CD14-positive monocyte (primary cell): ENCODE results near the gene CNTN5. TPM values are rescaled to one million over a fixed set of nuclear protein-coding genes. Genes with fewer than 3 reads are reported as not detected.

Source experiments
- DNase-seq, 3 donors: peaks; one replicate each; pipeline ENCODE4 v3.0.0-alpha.2; 2011 to 2022
- H2AFZ ChIP-seq: 2 replicates; pipeline ENCODE4 v1.6.0; 2012; ENCODE audit warnings: mild to moderate bottlenecking, low read depth, low read length, inconsistent platforms; ENCODE audit not compliant: insufficient read depth, poor library complexity, severe bottlenecking
- H3K27ac ChIP-seq, 2 donors: 1 replicate in 1 of 2; 2 replicates in 1 of 2; pipeline ENCODE4 v1.5.1; 2012 to 2013; ENCODE audit warnings: low read length in 2 of 2, control low read depth in 1 of 2, inconsistent platforms in 1 of 2, low read depth in 1 of 2, mild to moderate bottlenecking in 1 of 2
- H3K27me3 ChIP-seq, 2 donors: one replicate each; pipeline versions ENCODE4 v1.6.0 to v1.6.1; 2011 to 2013; ENCODE audit warnings: low read length in 2 of 2; ENCODE audit not compliant: control insufficient read depth in 2 of 2, insufficient read depth in 2 of 2
- H3K36me3 ChIP-seq, 2 donors: replicated peaks in 1 of 2; 1 replicate in 1 of 2; 2 replicates in 1 of 2; pipeline versions ENCODE4 v1.5.1 to v1.6.1; 2012 to 2013; ENCODE audit warnings: low read length in 2 of 2, control low read depth in 1 of 2, inconsistent platforms in 1 of 2, mild to moderate bottlenecking in 1 of 2; ENCODE audit not compliant: insufficient read depth in 2 of 2, control insufficient read depth in 1 of 2
- H3K4me1 ChIP-seq, 2 donors: 1 replicate in 1 of 2; 2 replicates in 1 of 2; pipeline versions ENCODE4 v1.5.1 to v1.6.1; 2012 to 2013; ENCODE audit warnings: low read length in 2 of 2, control low read depth in 1 of 2, inconsistent platforms in 1 of 2, mild to moderate bottlenecking in 1 of 2, moderate library complexity in 1 of 2; ENCODE audit not compliant: insufficient read depth in 2 of 2, control insufficient read depth in 1 of 2
- H3K4me2 ChIP-seq: replicated peaks from 2 replicates; pipeline ENCODE3; 2012; ENCODE audit warnings: low read length, moderate library complexity, mild to moderate bottlenecking; ENCODE audit not compliant: poor library complexity, severe bottlenecking; ENCODE audit errors: extremely low read depth
- H3K4me3 ChIP-seq, 3 experiments: fragments of 200-600 bp in 1 of 3; sonication (generic) in 1 of 3; replicated peaks in 1 of 3; 1 replicate in 2 of 3; 2 replicates in 1 of 3; pipeline ENCODE4 v1.5.1; 2011 to 2013; ENCODE audit warnings: low read length in 3 of 3, mild to moderate bottlenecking in 3 of 3, control low read depth in 2 of 3, low read depth in 2 of 3, inconsistent platforms in 1 of 3, moderate library complexity in 1 of 3
- H3K79me2 ChIP-seq: 2 replicates; pipeline ENCODE4 v1.6.0; 2012; ENCODE audit warnings: mild to moderate bottlenecking, control low read depth, inconsistent platforms, low read length, moderate library complexity; ENCODE audit not compliant: insufficient read depth
- H3K9ac ChIP-seq: 2 replicates; pipeline ENCODE4 v1.6.0; 2017; ENCODE audit warnings: low read length, mild to moderate bottlenecking; ENCODE audit not compliant: insufficient read depth, poor library complexity, severe bottlenecking
- H3K9me3 ChIP-seq, 2 donors: replicated peaks in 1 of 2; 1 replicate in 1 of 2; 2 replicates in 1 of 2; pipeline versions ENCODE4 v1.5.1 to v1.6.1; 2012 to 2013; ENCODE audit warnings: low read length in 2 of 2, control low read depth in 1 of 2; ENCODE audit not compliant: control insufficient read depth in 1 of 2, insufficient read depth in 1 of 2
- H4K20me1 ChIP-seq: 2 replicates; pipeline ENCODE4 v1.6.0; 2012; ENCODE audit warnings: mild to moderate bottlenecking, low read length, control low read depth, moderate library complexity; ENCODE audit not compliant: insufficient read depth
- H3K27ac Mint-ChIP-seq, 7 donors: one replicate each; pipeline ENCODE4 v1.8.0; 2020; ENCODE audit warnings: mild to moderate bottlenecking in 7 of 7, mixed read lengths in 7 of 7, moderate library complexity in 6 of 7, inconsistent platforms in 2 of 7
- H3K27me3 Mint-ChIP-seq, 3 donors: one replicate each; pipeline ENCODE4 v1.8.0; 2021 to 2022; ENCODE audit warnings: low read depth in 3 of 3, mild to moderate bottlenecking in 3 of 3, mixed read lengths in 3 of 3, moderate library complexity in 3 of 3, inconsistent platforms in 1 of 3
- H3K36me3 Mint-ChIP-seq, 2 donors: one replicate each; pipeline ENCODE4 v1.8.0; 2020; ENCODE audit warnings: mixed read lengths in 2 of 2, inconsistent platforms in 1 of 2, mild to moderate bottlenecking in 1 of 2
- H3K4me1 Mint-ChIP-seq: one replicate; pipeline ENCODE4 v1.8.0; 2020; ENCODE audit warnings: mild to moderate bottlenecking, mixed read lengths
- H3K4me3 Mint-ChIP-seq, 2 donors: one replicate each; pipeline ENCODE4 v1.8.0; 2020; ENCODE audit warnings: mild to moderate bottlenecking in 2 of 2, mixed read lengths in 2 of 2, moderate library complexity in 1 of 2
- H3K9me3 Mint-ChIP-seq, 7 donors: one replicate each; pipeline ENCODE4 v1.8.0; 2020 to 2022; ENCODE audit warnings: mixed read lengths in 7 of 7, mild to moderate bottlenecking in 6 of 7, moderate library complexity in 6 of 7, inconsistent platforms in 2 of 7
- WGBS: methylation state at CpG from one replicate; pipeline ENCODE4 v1.1.5; 2013; ENCODE audit warnings: missing lambda C conversion rate; ENCODE audit not compliant: insufficient coverage; 5-methylcytosine and 5-hydroxymethylcytosine counted together
- intact Hi-C, 2 donors: fragments of 100-400 bp; cut with micrococcal nuclease; formaldehyde crosslinking; loops; one replicate each; pipeline versions ENCODE4 v1.15.0 to v1.15.1; 2023
- polyA plus RNA-seq, 3 donors: library from polyadenylated mRNA; depleted of rRNA in 1 of 3; unstranded in 2 of 3; stranded (reverse) in 1 of 3; fragments of 300-500 nt in 2 of 3; fragments of >200 nt in 1 of 3; fragmentation: Illumina TruSeq in 2 of 3; gene quantifications; 1 replicate in 2 of 3; 2 replicates in 1 of 3; pipeline ENCODE4 v1.2.3, GENCODE V29; 2012 to 2021
- TF ChIP-seq, protein P1 (sequence below): fragments of 200-600 bp; IDR thresholded peaks from one replicate; pipeline ENCODE4 v1.8.0; 2022; ENCODE audit warnings: antibody characterized with exemption, mild to moderate bottlenecking

Gene CNTN5
- polyA plus RNA-seq, 3 donors: not detected

DNA sequence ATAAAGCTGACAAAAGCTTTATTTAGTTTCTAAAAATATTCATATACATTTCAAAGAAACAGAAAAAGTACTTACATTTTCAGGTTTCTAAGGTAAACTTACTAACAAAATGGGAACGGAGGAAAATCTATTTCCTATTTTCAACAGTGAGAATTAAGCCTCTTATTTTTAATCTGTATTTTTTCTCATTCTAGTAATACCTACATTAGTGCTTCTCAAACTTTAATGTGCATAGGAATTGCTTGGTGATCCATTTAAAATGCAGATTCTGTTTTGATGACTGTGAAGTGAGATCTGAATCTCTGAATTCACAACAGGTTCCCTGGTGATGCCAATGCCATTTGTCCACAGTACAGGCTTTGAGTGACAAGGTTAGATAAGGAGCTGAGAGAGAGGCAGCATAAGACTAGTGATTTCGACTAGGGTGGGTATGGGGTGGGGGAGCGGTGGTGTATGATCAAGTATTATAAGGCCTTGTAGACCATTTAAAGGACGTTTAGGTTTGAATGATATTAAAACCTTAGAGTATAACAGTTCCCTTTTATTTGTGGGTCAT lies 402.8 kb downstream of the CNTN5 start:
- Histone ChIP-seq H3K27ac (no peak overlapping the region), H3K79me2 (no peaks in the 10 kb centered on the region), H3K4me2 (no peak overlapping the region), H3K4me1 (no peaks in the 10 kb centered on the region), H3K36me3 (no peaks in the 10 kb centered on the region), H4K20me1 (no peaks in the 10 kb centered on the region), H3K27me3 (no peaks in the 10 kb centered on the region), H3K4me3 (no peak overlapping the region), H3K9ac (no peak overlapping the region), H2AFZ (no peak overlapping the region), H3K9me3 (peaks cover 6 to 18% of the 10 kb centered on the region in 2 donors)
- intact Hi-C loops: no loop called here
- peaks cover 0 to 12% (median 6%) of the 10 kb centered on the region in 7 donors for H3K9me3 Mint-ChIP-seq
- no CpG with 5 or more reads among the region's 4 CpGs for WGBS
- H3K4me1 Mint-ChIP-seq: no peaks in the 10 kb centered on the region
- H3K27ac Mint-ChIP-seq: no peak overlapping the region
- no peak overlapping the region for H3K4me3 Mint-ChIP-seq
- H3K36me3 Mint-ChIP-seq: no peaks in the 10 kb centered on the region
- TF ChIP-seq, protein P1, sequence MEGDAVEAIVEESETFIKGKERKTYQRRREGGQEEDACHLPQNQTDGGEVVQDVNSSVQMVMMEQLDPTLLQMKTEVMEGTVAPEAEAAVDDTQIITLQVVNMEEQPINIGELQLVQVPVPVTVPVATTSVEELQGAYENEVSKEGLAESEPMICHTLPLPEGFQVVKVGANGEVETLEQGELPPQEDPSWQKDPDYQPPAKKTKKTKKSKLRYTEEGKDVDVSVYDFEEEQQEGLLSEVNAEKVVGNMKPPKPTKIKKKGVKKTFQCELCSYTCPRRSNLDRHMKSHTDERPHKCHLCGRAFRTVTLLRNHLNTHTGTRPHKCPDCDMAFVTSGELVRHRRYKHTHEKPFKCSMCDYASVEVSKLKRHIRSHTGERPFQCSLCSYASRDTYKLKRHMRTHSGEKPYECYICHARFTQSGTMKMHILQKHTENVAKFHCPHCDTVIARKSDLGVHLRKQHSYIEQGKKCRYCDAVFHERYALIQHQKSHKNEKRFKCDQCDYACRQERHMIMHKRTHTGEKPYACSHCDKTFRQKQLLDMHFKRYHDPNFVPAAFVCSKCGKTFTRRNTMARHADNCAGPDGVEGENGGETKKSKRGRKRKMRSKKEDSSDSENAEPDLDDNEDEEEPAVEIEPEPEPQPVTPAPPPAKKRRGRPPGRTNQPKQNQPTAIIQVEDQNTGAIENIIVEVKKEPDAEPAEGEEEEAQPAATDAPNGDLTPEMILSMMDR: no peak
- DNase-seq: no peak
- no peaks in the 10 kb centered on the region for H3K27me3 Mint-ChIP-seq

DNA sequence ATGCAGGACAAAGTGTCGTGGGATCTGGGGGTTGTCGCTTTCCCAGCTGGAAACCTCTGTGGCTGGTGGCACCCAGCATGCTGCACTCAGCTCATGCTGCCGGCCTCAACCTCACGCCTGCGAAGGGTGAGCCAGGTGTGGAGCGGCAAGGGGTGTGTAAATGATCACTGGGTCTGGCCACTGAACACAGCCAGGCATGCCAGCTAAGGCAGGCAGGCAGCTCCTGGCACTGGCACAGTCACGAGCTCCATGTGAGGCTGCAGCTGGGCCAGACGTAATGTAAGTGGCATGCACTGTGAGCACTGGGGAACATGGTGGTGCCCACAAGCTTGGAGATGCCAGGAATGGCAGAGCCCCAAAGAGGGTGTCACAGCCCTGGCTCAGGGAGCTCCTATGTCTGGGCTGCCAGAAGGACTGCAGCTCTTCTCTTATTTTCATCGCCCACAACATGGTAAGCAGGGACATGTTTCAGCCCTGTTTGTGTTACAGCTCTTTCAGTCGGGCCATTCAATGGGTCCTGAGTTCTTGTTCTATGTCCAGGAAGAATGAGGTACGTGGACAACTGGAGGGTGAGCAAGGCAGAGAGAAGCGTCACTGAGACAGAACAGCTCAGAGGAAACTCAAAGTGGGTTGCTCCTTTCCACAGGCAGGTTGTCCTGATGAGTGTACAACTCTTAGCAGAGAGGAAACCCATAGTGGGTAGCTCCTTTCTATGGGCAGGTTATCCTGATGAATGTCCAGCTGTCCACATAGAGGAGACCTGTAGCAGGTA lies 403.8 kb downstream of the CNTN5 start:
- 90% methylated on average over 12 of the region's 12 CpGs for WGBS
- H3K4me1 Mint-ChIP-seq: no peaks in the 10 kb centered on the region

More for the DNA sequence above, 403.8 kb downstream of the CNTN5 start:
- Mint-ChIP-seq H3K9me3 (peaks cover 0 to 12% (median 6%) of the 10 kb centered on the region in 7 donors), H3K27ac (no peak overlapping the region), H3K27me3 (no peaks in the 10 kb centered on the region), H3K36me3 (no peaks in the 10 kb centered on the region), H3K4me3 (no peak overlapping the region)
- Histone ChIP-seq H3K79me2 (no peaks in the 10 kb centered on the region), H3K27me3 (no peaks in the 10 kb centered on the region), H3K4me2 (no peak overlapping the region), H2AFZ (no peak overlapping the region), H3K9ac (no peak overlapping the region), H3K9me3 (peaks cover 6 to 18% of the 10 kb centered on the region in 2 donors), H3K27ac (no peak overlapping the region), H3K4me3 (no peak overlapping the region), H4K20me1 (no peaks in the 10 kb centered on the region), H3K36me3 (no peaks in the 10 kb centered on the region), H3K4me1 (no peaks in the 10 kb centered on the region)
- TF ChIP-seq, protein P1: no peak
- intact Hi-C loops: no loop called here
- no peak for DNase-seq
